Gastroesophageal sphincter (tissue), 4 donors: ENCODE measurements around the gene CEACAM20. TPM values are rescaled to one million over a fixed set of nuclear protein-coding genes. Genes with fewer than 3 reads are reported as not detected.
A peak's percentile ranks its signal among the peaks of the same experiment; 100 is the strongest.
"Not testable (repeated sequence)": the region's sequence is repeated elsewhere in the genome, so short reads cannot be mapped to it uniquely, and the experiment has no call there.

ENCODE experiments used
- ATAC-seq: fragments of 150-250 bp; one replicate; pipeline ENCODE4 v1.9.1; 2016; ENCODE audit warnings: mild to moderate bottlenecking, moderate library complexity
- H3K27ac ChIP-seq, 4 donors: fragments of 200-600 bp; sonication (generic) in 3 of 4; 1 replicate in 3 of 4; 2 replicates in 1 of 4; pipeline ENCODE4 v1.5.1; 2016 to 2019
- H3K27me3 ChIP-seq: fragments of 200-600 bp; sonication (generic); one replicate; pipeline ENCODE4 v1.5.1; 2019
- H3K36me3 ChIP-seq, 2 donors: fragments of 200-600 bp; sonication (generic); one replicate each; pipeline ENCODE4 v1.5.1; 2019; ENCODE audit warnings: control low read depth in 1 of 2
- H3K4me1 ChIP-seq, 3 donors: fragments of 200-600 bp; sonication (generic); 1 replicate in 2 of 3; 2 replicates in 1 of 3; pipeline ENCODE4 v1.5.1; 2016 to 2019; ENCODE audit warnings: control low read depth in 2 of 3
- H3K4me3 ChIP-seq, 2 donors: fragments of 200-600 bp; sonication (generic); one replicate each; pipeline ENCODE4 v1.5.1; 2019; ENCODE audit warnings: mild to moderate bottlenecking in 1 of 2, moderate library complexity in 1 of 2
- H3K9me3 ChIP-seq, 3 donors: fragments of 200-600 bp; sonication (generic); one replicate each; pipeline ENCODE4 v1.5.1; 2017 to 2019; ENCODE audit warnings: control low read depth in 2 of 3
- CTCF ChIP-seq, 4 experiments: fragments of 200-600 bp in 2 of 4; fragments of 450-650 bp in 2 of 4; sonication (generic) in 1 of 4; IDR thresholded peaks; one replicate each; pipeline ENCODE4 v1.5.1; 2017 to 2019; ENCODE audit warnings: antibody characterized with exemption in 4 of 4, mild to moderate bottlenecking in 2 of 4, moderate library complexity in 2 of 4
- EP300 ChIP-seq: sonication (generic); formaldehyde crosslinking; IDR thresholded peaks from one replicate; pipeline ENCODE4 v1.6.1; 2017; ENCODE audit warnings: antibody characterized with exemption, mild to moderate bottlenecking
- POLR2A ChIP-seq, 2 donors: fragments of 450-650 bp; IDR thresholded peaks; one replicate each; pipeline ENCODE4 v1.6.1; 2017; ENCODE audit warnings: antibody characterized with exemption in 2 of 2, mild to moderate bottlenecking in 2 of 2, moderate library complexity in 1 of 2
- POLR2AphosphoS5 ChIP-seq: sonication (generic); formaldehyde crosslinking; IDR thresholded peaks from one replicate; pipeline ENCODE4 v1.6.1; 2017; ENCODE audit warnings: antibody characterized with exemption
- WGBS, 2 donors: methylation state at CpG; one replicate each; pipeline ENCODE4 v1.1.5; 2018; ENCODE audit warnings: low coverage in 1 of 2; 5-methylcytosine and 5-hydroxymethylcytosine counted together
- total RNA-seq, 4 donors: library from RNA; depleted of rRNA; stranded (reverse); fragments of >200 nt; gene quantifications; one replicate each; pipeline ENCODE4 v1.1.0, GENCODE V29; 2016

CEACAM20 gene
- total RNA-seq, 4 donors from 2014 or later, result not detected

- 20 to 50% methylated on average over 4 to 12 of the region's 13 CpGs for WGBS, 2 donors
- Histone ChIP-seq H3K4me3 (no peak overlapping the region), H3K4me1 (no peaks in the 10 kb centered on the region), H3K27me3 (peaks cover 56% of the 10 kb centered on the region), H3K36me3 (no peaks in the 10 kb centered on the region), H3K27ac (no peak overlapping the region), H3K9me3 (no peaks in the 10 kb centered on the region)
- TF ChIP-seq CTCF (IDR thresholded peaks at IDR 0.05) (peak; percentile 46 to 73 (median 56)), POLR2A (IDR thresholded peaks at IDR 0.05) (no peak)
- peak; percentile 48 for ATAC-seq
These were observed 41.7 kb upstream of the CEACAM20 start for GRCh38 chr19:44570984-44571684.

GRCh38 chr19:44570603-44570983, 41.1 kb upstream of the CEACAM20 start:
- Histone ChIP-seq H3K36me3 (no peaks in the 10 kb centered on the region), H3K4me3 (no peak overlapping the region), H3K4me1 (no peaks in the 10 kb centered on the region), H3K27ac (no peak overlapping the region), H3K27me3 (peaks cover 56% of the 10 kb centered on the region), H3K9me3 (no peaks in the 10 kb centered on the region)
- no peak for TF ChIP-seq POLR2AphosphoS5
- TF ChIP-seq EP300, result no peak
- no peak for TF ChIP-seq POLR2A (IDR thresholded peaks at IDR 0.05)
- no peak for TF ChIP-seq CTCF (IDR thresholded peaks at IDR 0.05)
- WGBS, 2 donors, result 0 to 51% methylated on average over 1 to 3 of the region's 3 CpGs
- no peak for ATAC-seq

- no peak overlapping the region for H3K27ac ChIP-seq
- no peaks in the 10 kb centered on the region for H3K4me1 ChIP-seq
- peaks cover 55% of the 10 kb centered on the region for H3K27me3 ChIP-seq
- WGBS, 2 donors, result 57 to 71% methylated on average over 2 of the region's 2 CpGs
- no peaks in the 10 kb centered on the region for H3K36me3 ChIP-seq
- no peak for ATAC-seq
- TF ChIP-seq POLR2A (IDR thresholded peaks at IDR 0.05), result no peak
- no peak for TF ChIP-seq POLR2AphosphoS5
- no peak for TF ChIP-seq CTCF (IDR thresholded peaks at IDR 0.05)
- TF ChIP-seq EP300, result no peak
- no peaks in the 10 kb centered on the region for H3K9me3 ChIP-seq
- no peak overlapping the region for H3K4me3 ChIP-seq
These were observed 38.3 kb upstream of the CEACAM20 start for GRCh38 chr19:44567745-44568144.

GRCh38 chr19:44566984-44567383, 37.5 kb upstream of the CEACAM20 start:
- peaks cover 56% of the 10 kb centered on the region for H3K27me3 ChIP-seq
- H3K36me3 ChIP-seq, result no peaks in the 10 kb centered on the region
- H3K4me1 ChIP-seq, result no peaks in the 10 kb centered on the region
- no peak overlapping the region for H3K4me3 ChIP-seq
- H3K9me3 ChIP-seq, result no peaks in the 10 kb centered on the region
- no peak overlapping the region for H3K27ac ChIP-seq
- TF ChIP-seq EP300 (no peak), POLR2AphosphoS5 (no peak), CTCF (IDR thresholded peaks at IDR 0.05) (no peak), POLR2A (IDR thresholded peaks at IDR 0.05) (no peak)
- 43 to 47% methylated on average over 5 of the region's 5 CpGs for WGBS, 2 donors
- ATAC-seq, result no peak

- not testable (repeated sequence) for H3K36me3 ChIP-seq, H3K27ac ChIP-seq, H3K9me3 ChIP-seq, H3K4me1 ChIP-seq, H3K4me3 ChIP-seq, ATAC-seq
- peaks cover 32% of the 10 kb centered on the region for H3K27me3 ChIP-seq
- WGBS, 2 donors, result no CpG with 5 or more reads among the region's 33 CpGs
These were observed 33.7 kb upstream of the CEACAM20 start for GRCh38 chr19:44563086-44563655.
